Neutrophil (primary cell): ENCODE data around the gene DUSP9.

Experiments used
- H3K27ac ChIP-seq: fragments of 200-600 bp; sonication (generic); 2 replicates; pipeline ENCODE4 v1.5.1; 2016; ENCODE audit warnings: mild to moderate bottlenecking, moderate library complexity
- H3K27me3 ChIP-seq: fragments of 200-600 bp; sonication (generic); 2 replicates; pipeline ENCODE4 v1.6.0; 2016; ENCODE audit warnings: mild to moderate bottlenecking
- H3K36me3 ChIP-seq: fragments of 200-600 bp; sonication (generic); 2 replicates; pipeline ENCODE4 v1.5.1; 2017
- H3K4me1 ChIP-seq, 2 experiments: fragments of 200-600 bp in 1 of 2; sonication (generic) in 1 of 2; 1 replicate in 1 of 2; 2 replicates in 1 of 2; pipeline versions ENCODE4 v1.5.1 to v1.6.1; 2013 to 2016; ENCODE audit warnings: low read depth in 1 of 2, low read length in 1 of 2, mild to moderate bottlenecking in 1 of 2, moderate library complexity in 1 of 2; ENCODE audit not compliant: control insufficient read depth in 1 of 2, insufficient read depth in 1 of 2
- H3K4me3 ChIP-seq, 2 experiments: fragments of 200-600 bp in 1 of 2; sonication (generic) in 1 of 2; 1 replicate in 1 of 2; 2 replicates in 1 of 2; pipeline ENCODE4 v1.5.1; 2013 to 2016; ENCODE audit warnings: low read depth in 1 of 2, low read length in 1 of 2, mild to moderate bottlenecking in 1 of 2, moderate library complexity in 1 of 2
- H3K9me3 ChIP-seq: fragments of 200-600 bp; sonication (generic); 2 replicates; pipeline ENCODE4 v1.5.1; 2016
- CTCF ChIP-seq: fragments of 200-600 bp; sonication (generic); IDR thresholded peaks from 2 replicates; pipeline ENCODE4 v1.5.1; 2016; ENCODE audit warnings: antibody characterized with exemption

Gene DUSP9

GRCh38 chrX:153669901-153670731 lies 23.1 kb downstream of the DUSP9 start:
- Histone ChIP-seq H3K9me3 (no peaks in the 10 kb centered on the region), H3K27ac (no peak overlapping the region), H3K4me1 (no peaks in the 10 kb centered on the region), H3K4me3 (no peak overlapping the region), H3K27me3 (peaks cover 54% of the 10 kb centered on the region), H3K36me3 (no peaks in the 10 kb centered on the region)
- TF ChIP-seq CTCF: no peak

GRCh38 chrX:153670748-153671588 lies 24.0 kb downstream of the DUSP9 start:
- H3K36me3 ChIP-seq: no peaks in the 10 kb centered on the region
- H3K9me3 ChIP-seq: no peaks in the 10 kb centered on the region
- H3K27ac ChIP-seq: no peak overlapping the region
- H3K4me3 ChIP-seq: no peak overlapping the region
- no peaks in the 10 kb centered on the region for H3K4me1 ChIP-seq
- peaks cover 52% of the 10 kb centered on the region for H3K27me3 ChIP-seq
- no peak for TF ChIP-seq CTCF

- Histone ChIP-seq H3K27ac (no peak overlapping the region), H3K9me3 (no peaks in the 10 kb centered on the region), H3K36me3 (no peaks in the 10 kb centered on the region), H3K4me3 (no peak overlapping the region), H3K27me3 (peaks cover 58% of the 10 kb centered on the region), H3K4me1 (no peaks in the 10 kb centered on the region)
- TF ChIP-seq CTCF: no peak
Observed at GRCh38 chrX:153671589-153672530, 24.9 kb downstream of the DUSP9 start.

- Histone ChIP-seq H3K27me3 (peaks cover 59% of the 10 kb centered on the region), H3K36me3 (no peaks in the 10 kb centered on the region), H3K27ac (no peak overlapping the region), H3K4me3 (no peak overlapping the region), H3K4me1 (no peaks in the 10 kb centered on the region), H3K9me3 (no peaks in the 10 kb centered on the region)
- TF ChIP-seq CTCF: no peak
Observed at GRCh38 chrX:153672531-153673427, 25.8 kb downstream of the DUSP9 start.
